Germinal center (tissue), 1 donor: ENCODE data around the gene CMAS.
"Not testable (repeated sequence)": the region's sequence is repeated elsewhere in the genome, so short reads cannot be mapped to it uniquely, and the experiment has no call there.

Experiments used
- DNase-seq: peaks from one replicate; pipeline ENCODE4 v3.0.0; 2012; ENCODE audit warnings: mixed read lengths, low spot score

CMAS gene

DNA sequence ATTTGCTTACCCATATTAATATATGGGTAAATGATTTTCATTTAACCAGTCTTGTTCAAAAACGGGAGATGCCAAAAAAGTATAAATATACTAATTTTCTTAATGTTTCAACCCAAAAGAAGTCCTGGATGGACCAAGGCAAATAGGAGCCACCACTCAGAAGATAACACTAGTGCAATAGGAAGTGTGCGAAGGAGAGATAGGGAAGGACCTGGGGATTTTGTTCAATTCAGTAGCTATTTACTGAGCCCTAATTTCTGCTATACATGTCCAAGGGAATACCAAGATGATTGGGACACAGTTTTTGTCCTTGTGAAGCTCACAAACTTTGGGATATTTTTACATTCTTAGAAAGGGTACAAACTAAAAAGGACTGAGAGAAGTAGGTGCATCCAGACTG lies 1.5 kb downstream of the CMAS start:
- DNase-seq = no peak

DNA sequence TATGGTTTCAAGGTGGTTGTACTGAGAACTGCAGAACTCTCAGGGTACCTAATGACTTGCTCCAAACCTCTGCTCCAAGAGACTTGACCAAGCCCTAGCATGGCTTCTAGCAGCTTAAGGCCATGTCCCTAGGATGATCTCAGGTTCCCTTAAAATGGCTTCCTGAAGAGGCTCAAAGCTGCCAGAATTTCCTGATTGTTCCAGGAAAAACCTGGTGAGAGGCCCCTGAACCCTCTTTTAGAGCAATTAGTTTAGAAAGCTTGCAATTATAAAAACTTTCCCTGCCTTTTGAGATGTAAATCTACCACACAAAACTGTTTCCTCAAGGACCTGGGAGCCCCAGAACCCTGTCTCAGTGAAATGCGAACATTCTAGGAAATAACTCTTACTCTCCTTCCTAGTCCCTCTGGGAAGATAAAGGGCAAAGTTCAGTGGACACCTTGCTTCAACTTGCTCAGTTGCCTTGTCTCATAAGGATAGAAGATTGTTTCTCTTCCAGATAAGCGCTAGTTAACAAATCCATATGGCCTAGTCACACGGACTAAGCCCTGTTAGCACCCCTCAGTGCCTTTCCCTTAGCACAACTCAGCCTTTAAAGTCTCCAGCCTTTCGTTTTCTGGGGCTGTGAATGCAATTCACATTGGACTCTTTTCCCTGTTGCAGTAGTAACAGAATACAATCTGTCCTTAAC lies 2.5 kb downstream of the CMAS start:
- DNase-seq = no peak

DNA sequence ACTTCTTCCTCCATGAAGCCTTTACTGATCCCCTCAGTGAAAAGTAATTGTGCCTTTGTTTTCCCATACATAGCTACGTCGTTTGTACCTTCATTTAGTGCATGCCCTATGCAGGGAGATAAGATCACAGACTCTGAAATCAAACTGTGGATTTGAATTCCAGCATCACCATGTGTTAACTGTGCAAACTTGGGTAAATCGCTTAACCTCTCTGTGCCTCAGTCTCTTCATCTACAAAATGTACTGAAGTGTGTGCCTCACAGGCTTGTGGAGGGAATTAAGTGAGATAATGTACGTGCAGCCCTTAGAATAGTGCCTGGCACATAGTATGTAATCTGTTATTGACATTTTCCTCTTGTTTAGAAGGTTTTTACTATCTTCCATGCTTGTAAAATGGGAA lies 4.1 kb downstream of the CMAS start:
- no peak for DNase-seq

DNA sequence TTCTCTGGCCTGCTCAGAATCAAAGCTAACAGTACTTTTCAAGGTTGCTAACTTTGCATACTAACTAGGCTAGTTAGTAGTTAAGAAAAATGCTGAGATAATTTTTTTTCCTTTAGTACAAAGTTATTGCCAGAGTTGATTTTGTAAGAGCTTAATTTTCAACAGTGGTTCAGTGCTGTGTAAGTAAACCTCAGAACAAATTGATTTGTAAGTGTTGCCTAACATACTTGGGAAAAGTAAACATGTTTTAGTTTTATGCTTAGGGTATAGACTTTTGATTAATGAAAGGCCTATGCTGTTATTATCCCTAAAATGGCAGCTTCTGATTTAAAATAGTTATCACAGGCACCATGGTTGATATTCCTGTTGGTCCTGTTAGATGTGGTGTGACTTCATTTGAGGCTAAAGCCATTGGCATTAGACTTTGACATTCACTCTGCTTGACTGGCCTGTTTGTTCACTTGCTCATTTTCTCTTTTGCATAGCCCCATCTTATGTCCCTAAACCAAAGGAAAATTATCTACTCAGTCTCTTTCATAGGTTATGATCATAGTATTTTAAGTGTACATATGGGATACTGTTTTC lies 5.2 kb downstream of the CMAS start:
- DNase-seq = no peak

DNA sequence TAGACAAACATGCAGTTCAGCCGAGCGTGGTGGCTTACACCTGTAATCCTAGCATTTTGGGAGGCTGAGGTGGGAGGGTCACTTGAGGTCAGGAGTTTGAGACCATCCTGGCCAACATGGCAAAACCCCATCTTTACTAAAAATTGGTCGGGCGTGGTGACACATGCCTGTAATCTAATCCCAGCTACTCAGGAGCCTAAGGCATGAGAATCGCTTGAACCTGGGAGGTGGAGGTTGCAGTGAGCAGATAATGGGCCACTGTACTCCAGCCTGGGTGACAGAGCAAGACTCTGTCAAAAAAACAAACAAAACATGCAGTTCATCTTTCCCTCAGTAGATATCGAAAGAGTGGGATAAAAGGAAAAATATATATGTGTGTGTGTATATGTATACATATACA lies 7.0 kb downstream of the CMAS start:
- not testable (repeated sequence) for DNase-seq

DNA sequence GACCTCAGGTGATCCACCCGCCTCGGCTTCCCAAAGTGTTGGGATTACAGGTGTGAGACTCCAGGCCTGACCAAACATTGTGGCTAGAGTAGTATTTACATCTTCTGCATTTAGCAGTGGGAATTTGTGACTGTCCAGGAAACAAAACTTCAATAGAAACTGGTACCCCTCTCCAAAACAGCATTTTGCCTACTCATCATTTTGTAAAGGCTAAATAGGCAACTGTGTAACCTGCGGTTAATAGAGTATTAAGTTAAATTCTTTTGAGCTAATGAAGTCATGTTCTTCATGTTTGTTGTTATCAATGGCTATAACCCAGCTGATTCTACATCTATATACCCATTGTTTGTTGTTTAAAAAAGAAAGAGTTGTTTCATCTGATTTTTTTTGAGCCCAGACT lies 8.1 kb downstream of the CMAS start:
- DNase-seq = no peak

DNA sequence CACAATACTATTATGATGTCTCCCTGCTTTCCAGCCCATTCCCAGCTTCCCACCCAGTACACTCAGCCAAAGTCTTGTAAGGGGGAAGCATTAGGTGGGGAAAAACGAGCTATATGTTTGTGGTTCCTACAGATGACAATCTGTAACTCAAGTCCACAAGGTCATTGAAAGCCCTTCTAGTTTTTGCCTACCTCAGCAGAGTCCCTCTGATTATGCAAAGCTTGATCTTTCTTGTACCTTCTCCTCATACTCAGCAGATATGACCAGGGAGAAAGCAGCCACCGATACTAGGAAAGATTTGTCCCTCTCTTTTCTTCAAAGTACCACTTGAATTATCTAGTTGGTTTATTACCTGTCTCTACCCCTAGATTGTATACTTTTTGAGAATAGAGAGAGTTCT lies 10.6 kb downstream of the CMAS start:
- DNase-seq = no peak

DNA sequence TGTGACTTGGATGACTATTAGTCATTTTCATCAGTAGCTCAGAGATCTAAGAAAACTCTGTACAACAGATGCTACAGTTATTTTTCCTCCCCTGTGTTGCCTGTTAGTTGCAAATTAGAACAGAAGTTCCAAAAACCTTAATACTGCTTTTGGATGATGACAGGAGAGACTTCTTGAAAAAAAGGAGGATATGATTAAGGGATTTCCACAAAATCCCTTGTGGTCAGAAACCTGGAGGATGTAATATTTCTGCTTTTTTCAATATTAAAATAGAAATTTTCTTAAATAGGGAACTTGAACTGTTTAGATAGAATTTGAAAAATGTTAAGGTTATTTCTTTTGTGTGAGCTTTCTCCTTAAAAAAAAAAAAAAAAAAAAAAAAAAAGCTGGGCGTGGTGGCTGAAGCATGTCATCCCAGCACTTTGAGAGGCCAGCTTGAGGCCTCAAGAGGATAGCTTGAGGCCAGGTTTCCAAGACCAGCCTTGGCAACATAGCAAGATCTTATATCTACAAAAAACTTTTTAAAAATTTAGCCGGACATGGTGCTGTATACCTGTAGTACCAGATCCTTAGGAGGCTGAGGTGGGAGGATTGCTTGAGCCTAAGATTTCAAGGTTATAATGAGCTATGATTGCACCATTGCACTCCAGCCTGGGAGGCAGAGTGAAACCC lies 14.1 kb downstream of the CMAS start:
- no peak for DNase-seq

DNA sequence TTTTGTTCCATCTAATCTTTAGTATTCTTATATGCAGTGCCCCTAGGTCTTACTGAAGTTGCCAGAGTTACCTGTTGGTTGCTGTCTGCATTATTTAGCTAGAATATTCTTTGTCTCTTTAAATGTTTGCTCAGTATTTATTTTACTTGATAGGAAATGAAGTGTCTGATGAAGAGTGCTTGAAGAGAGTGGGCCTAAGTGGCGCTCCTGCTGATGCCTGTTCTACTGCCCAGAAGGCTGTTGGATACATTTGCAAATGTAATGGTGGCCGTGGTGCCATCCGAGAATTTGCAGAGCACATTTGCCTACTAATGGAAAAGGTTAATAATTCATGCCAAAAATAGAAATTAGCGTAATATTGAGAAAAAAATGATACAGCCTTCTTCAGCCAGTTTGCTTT lies 18.9 kb downstream of the CMAS start:
- no peak for DNase-seq

DNA sequence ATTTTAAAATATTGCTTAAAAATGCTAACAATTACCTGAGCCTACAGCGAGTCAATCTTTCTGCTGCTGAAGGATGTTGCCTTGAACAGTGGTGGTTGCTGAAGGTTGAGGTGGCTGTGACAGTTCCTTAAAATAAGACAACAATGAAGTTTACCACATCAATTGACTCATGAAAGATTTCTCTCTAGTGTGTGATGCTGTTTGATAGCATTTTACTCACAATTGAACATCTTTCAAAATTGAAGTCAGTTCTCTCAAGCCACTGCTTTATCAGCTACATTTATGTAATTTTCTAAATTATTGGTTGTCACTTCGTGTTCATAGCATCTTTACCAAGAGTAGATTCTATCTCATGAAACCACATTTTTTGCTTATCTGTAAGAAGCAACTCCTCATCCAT lies 20.3 kb downstream of the CMAS start:
- DNase-seq = no peak

DNA sequence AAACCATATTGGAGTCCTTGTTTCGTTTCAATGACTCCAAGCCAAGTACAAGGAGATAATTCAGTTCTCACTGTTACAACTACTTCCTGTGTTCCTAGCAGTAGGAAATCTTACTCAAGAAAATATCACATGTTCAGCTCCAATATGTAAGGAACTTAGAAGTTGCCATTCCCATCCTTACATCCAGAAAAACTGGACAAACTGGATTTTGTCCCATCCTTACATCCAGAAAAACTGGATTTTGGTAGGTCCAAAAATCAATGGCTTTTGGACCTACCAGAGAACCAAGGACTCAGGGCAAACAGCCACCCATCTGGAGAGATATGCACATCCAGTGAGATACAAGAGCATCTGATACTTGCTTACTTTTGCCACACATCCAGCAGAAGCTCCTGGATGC lies 23.8 kb downstream of the CMAS start:
- DNase-seq = no peak

DNA sequence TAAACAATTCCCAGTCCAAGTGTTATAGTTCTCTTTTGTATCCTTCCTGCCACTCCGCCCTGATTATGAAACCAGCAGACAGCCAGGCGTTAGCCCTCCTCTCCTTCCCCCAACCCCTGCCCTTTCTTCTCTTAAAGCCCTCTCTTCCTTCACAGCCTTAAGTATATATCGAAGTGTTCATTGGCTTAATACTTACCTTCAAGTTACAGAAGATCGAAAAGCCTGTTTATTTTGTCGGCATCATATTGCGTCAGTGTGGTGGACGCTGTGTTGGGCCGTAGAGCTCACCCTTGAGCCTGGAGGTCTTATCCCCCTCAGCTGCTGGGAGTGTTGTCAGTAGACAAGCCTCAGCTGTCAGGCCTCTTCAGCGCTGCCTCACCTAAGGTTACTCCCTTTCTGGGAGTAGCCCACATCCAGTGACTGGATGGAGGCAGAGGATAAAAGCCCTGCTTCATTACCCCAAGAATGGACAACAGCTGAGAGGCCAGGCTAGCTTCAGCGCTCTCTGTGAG lies 36.2 kb downstream of the CMAS start:
- no peak for DNase-seq

DNA sequence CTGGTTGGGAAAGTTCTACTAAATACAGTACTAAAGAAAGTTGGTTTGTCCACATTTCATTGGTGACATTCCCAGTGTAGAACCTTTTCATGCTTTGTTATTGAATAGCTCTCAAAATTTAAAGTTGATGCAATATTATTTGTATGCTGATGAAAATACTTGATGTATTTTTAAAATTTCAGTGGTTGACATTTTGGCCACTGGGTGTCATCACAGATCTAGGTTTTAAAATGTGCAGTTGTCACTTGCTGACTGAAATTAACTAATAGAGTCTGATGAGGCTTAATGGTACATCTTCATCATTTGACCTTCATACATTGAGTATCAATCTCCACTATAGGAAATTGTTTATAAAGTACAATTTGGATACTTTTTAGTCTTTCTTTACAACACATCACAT lies 37.1 kb downstream of the CMAS start:
- DNase-seq = peak; percentile 9

DNA sequence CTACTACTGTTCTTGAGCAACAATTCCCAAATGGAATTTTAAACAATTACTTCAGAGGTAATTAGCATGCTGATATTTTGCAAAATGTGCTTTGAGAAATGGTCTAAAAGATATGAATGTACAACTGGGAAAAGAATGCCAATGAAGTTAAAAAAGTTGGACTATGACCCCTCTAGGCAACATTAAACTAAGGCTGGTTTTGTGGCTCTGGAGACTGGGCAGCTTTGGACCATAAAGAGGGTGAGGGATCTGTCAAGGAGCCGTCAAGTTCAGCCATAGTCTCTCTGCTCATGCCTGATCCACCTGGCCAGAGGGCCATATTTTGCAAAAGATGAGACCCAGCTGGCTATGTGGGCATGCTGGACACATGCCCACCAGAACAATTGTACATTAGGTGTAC lies 38.8 kb downstream of the CMAS start:
- no peak for DNase-seq

DNA sequence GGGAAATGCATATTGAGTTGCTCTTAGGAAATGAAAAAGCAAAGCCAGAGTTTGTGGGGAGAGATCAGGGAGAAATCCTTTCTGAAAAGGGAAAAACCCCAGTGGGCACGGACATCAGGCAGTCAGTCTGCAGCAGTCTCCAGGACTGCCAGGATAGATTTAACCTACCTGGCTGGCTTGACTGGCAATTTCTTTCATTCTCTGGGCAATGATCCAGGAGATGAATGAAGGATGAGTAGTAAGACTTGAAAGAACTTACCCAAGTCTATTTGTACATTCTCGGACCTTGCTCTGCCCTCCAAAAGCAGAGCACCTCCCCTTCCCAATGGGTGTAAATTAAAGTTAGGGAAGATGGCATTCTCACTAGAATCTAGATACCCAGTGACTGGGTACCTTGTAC lies 42.9 kb downstream of the CMAS start:
- DNase-seq = no peak

DNA sequence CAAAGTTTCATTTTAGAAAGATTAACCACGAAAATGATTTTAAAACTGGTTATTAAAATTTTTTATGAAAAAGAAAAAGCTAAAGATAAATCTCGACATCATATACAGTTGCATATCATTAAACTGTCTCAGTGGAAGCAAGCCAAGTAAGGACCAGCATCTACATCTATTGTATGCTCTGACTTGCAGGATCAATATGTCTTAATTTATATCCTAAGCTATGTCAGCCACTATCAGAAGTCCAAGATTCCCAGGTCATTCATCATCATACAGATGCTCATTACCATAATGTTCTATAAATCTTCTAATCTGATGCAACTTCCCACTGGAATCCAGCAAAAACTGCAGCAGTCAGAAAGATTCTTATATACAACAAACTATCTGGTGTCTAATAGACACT lies 43.5 kb downstream of the CMAS start:
- DNase-seq = no peak

DNA sequence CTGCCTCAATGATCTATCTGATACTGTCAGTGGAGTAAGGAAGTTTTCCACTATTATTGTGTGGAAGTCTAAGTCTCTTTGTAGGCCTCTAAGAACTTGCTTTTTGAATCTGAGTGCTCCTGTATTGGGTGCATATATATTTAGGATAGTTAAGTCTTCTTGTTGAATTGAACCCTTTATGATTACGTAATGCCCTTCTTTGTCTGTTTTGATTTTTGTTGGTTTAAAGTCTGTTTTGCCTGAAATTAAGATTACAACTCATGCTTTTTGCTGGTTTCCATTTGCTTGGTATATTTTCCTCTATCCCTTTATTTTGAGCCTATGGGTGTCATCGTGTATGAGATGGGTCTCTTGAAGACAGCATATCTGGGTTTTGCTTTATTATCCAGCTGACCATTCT lies 53.0 kb downstream of the CMAS start:
- not testable (repeated sequence) for DNase-seq

DNA sequence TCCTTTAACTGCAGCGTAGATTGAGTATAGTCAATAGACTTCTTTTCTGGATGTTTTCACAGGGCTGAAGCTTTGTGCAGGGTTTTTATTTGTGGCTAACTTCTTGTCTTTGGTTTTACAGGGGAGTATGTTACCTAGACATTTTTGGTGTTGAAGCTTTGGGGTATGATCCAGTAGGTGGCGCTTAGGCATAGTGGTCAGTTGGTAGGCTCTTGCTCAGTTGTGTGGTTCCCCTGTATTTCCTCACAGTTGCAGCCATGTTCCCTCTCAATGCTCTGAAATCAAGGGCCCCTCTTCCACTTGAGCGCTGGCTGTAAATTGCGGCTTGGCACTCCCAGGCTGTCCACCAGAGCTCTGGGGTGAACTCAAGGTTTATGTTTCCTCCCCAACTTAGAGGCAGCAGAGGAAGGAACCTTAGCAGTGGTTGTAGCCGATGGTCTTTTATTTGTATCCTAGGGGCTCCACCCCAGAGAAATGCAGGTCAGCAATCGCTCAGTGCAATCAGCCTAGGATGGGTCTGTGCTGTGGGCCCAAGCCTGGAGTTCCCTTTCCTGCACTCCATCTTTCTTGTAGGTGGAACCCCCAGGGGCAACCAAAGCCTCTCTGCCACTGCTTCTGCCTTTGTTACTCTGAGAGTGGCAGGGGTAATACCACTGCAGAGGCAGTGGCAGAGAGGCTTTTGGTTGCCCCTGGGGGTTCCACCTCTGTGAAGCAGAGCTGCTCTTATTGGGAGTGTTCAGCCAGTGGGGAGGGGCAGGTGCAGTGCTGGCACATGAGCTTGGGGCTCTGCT lies 55.1 kb downstream of the CMAS start:
- no peak for DNase-seq

DNA sequence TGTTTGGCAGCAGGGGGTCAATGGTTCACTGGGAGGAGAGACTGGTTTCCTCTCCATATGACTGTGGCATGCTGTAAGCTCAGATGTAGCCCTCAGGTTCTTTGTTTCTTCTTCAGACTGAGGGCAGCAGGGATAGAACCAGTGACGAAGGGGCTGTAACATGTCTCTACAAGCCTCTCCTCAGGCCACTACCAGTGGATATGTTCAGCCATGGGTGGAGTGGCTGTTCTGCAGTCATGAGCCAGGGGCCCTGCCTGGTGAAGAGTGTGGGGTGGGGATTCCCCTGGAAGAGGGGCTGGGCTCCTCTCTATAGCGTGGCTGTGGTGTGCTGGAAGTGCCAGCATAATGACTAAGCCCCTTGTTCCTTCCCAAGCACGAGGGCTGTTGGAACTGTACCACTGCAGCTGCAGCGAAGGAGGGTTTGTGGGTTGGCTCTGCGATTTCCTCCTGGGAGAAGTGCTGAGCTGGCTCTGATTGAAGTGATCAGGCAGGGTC lies 55.8 kb downstream of the CMAS start:
- no peak for DNase-seq

DNA sequence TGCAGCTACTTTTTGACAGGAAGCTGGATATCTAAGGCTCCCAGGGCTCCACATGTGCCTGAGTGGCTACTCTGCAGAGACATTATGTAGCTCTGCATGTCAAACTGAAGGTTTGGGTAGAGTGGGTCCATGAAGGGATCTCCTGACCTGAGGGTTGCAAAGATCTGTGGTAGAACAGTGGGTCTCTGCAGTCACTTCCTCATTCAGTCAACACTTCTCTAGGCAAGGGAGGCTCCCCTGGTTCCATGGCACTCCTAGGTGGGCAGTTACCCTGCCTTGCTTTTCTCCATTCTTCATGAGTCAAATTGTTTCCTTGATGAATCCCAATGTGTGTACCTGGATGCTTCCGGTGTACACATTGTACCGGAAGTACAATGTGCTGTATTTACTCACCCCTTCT lies 57.4 kb downstream of the CMAS start:
- no peak for DNase-seq

DNA sequence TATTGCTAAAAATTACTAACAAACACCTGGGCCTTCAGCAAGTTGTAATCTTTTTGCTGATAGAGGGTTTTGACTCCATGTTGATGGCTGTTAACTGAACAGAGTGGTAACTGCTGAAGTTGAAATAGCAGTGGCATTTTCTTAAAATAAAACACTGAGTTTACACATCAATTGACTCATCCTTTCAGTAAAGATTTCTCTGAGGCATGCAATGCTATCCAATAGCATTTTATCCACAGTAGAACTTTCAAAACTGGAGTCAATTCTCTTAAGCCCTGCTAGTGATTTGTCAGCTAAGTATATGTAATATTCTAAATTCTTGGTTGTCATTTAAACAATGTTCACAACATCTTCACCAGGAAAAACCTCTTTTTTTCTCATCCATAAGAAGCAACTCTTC lies 59.5 kb downstream of the CMAS start:
- DNase-seq = no peak

DNA sequence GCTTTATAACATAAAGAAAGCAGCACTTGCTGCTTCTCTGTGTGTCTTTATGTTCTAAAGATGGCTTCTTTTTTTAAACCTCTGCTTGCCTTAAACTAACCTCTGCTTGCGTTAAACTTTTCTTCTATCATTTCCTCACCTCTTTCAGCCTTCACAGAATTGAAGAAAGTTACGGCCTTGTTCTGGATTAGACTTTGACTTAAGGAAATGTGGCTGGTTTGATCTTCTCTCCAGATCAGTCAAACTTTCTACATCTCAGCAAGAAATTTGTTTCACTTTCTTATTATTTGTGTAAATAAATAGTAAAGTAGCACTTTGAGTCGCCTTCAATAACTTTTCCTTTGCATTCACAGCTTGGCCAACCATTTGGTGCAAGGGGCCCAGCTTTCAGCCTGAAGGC lies 64.2 kb downstream of the CMAS start:
- no peak for DNase-seq
